A549 (cell line): ENCODE measurements around the gene STRADB.

Experiments used
- CBX2 ChIP-seq: fragments of 200-600 bp; sonication (generic); IDR thresholded peaks from 2 replicates; pipeline ENCODE4 v1.6.1; 2016; ENCODE audit warnings: low read depth, mild to moderate bottlenecking, borderline replicate concordance
- CHD4 ChIP-seq: fragments of 200-600 bp; sonication (generic); IDR thresholded peaks from 2 replicates; pipeline ENCODE4 v1.6.1; 2016; ENCODE audit warnings: antibody characterized with exemption, mild to moderate bottlenecking, borderline replicate concordance
- FOSB ChIP-seq: fragments of 250-450 bp; sonication (Bioruptor Pico); IDR thresholded peaks from 2 replicates; pipeline ENCODE4 v1.5.0; 2020; ENCODE audit warnings: mild to moderate bottlenecking, moderate library complexity
- GATA3 ChIP-seq: IDR thresholded peaks from 2 replicates; pipeline ENCODE4 v1.6.1; 2012; ENCODE audit warnings: borderline replicate concordance
- HDAC2 ChIP-seq: fragments of 200-600 bp; sonication (generic); IDR thresholded peaks from 2 replicates; pipeline ENCODE4 v1.6.1; 2016
- HEYL ChIP-seq: fragments of 250-450 bp; sonication (Bioruptor Pico); IDR thresholded peaks from 2 replicates; pipeline ENCODE4 v1.8.0; 2021; ENCODE audit warnings: mild to moderate bottlenecking, moderate library complexity
- MAX ChIP-seq: IDR thresholded peaks from 2 replicates; pipeline ENCODE4 v1.6.1; 2012
- POLR2A ChIP-seq: IDR thresholded peaks from 2 replicates; pipeline ENCODE4 v1.6.1; 2012; ENCODE audit warnings: mild to moderate bottlenecking, low read length
- RAD21 ChIP-seq, 2 experiments: fragments of >200 bp in 1 of 2; sonication (Bioruptor Twin) in 1 of 2; formaldehyde crosslinking in 1 of 2; IDR thresholded peaks in 1 of 2; conservative IDR thresholded peaks in 1 of 2; 2 replicates in 1 of 2; 3 replicates in 1 of 2; pipeline ENCODE4 v1.6.1; 2012 to 2018; ENCODE audit warnings: inconsistent platforms in 1 of 2
- RCOR1 ChIP-seq: fragments of 150-350 bp; IDR thresholded peaks from 2 replicates; pipeline ENCODE4 v1.6.1; 2014; ENCODE audit warnings: antibody characterized with exemption, low read length, low read depth
- SMC3 ChIP-seq: fragments of >200 bp; sonication (Bioruptor Twin); formaldehyde crosslinking; IDR thresholded peaks from 3 replicates; pipeline ENCODE4 v1.6.1; 2018; ENCODE audit warnings: inconsistent platforms
- TF ChIP-seq, protein P1 (sequence below): fragments of >200 bp; sonication (Bioruptor Twin); formaldehyde crosslinking; IDR thresholded peaks from 3 replicates; pipeline ENCODE4 v1.5.1; 2016

GRCh38 chr2:201465524-201465971, 14.0 kb downstream of the STRADB start:
- no peak for TF ChIP-seq RCOR1
- TF ChIP-seq POLR2A: no peak
- TF ChIP-seq, protein P1, sequence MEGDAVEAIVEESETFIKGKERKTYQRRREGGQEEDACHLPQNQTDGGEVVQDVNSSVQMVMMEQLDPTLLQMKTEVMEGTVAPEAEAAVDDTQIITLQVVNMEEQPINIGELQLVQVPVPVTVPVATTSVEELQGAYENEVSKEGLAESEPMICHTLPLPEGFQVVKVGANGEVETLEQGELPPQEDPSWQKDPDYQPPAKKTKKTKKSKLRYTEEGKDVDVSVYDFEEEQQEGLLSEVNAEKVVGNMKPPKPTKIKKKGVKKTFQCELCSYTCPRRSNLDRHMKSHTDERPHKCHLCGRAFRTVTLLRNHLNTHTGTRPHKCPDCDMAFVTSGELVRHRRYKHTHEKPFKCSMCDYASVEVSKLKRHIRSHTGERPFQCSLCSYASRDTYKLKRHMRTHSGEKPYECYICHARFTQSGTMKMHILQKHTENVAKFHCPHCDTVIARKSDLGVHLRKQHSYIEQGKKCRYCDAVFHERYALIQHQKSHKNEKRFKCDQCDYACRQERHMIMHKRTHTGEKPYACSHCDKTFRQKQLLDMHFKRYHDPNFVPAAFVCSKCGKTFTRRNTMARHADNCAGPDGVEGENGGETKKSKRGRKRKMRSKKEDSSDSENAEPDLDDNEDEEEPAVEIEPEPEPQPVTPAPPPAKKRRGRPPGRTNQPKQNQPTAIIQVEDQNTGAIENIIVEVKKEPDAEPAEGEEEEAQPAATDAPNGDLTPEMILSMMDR: no peak
- TF ChIP-seq RAD21 (conservative IDR thresholded peaks at IDR 0.05 in 1 of 2, IDR thresholded peaks at IDR 0.05 in 1 of 2): no peak
- TF ChIP-seq SMC3: no peak
- TF ChIP-seq CBX2: no peak
- no peak for TF ChIP-seq HDAC2
- no peak for TF ChIP-seq FOSB (CRISPR knock-in tag)
- TF ChIP-seq CHD4: no peak
- TF ChIP-seq GATA3: no peak
- TF ChIP-seq MAX: no peak
- no peak for TF ChIP-seq HEYL (CRISPR knock-in tag)
